GM19468 (cell line): ENCODE data around the gene LTB.

ENCODE experiments used
- ATAC-seq: cut with Tn5 transposase; IDR thresholded peaks from one replicate; pipeline ENCODE4 v1.9.1; 2021; ENCODE audit warnings: mild to moderate bottlenecking, moderate library complexity, moderate number of reproducible peaks; ENCODE audit not compliant: unreplicated experiment; ENCODE audit errors: extremely low read depth

The LTB gene, protein sequence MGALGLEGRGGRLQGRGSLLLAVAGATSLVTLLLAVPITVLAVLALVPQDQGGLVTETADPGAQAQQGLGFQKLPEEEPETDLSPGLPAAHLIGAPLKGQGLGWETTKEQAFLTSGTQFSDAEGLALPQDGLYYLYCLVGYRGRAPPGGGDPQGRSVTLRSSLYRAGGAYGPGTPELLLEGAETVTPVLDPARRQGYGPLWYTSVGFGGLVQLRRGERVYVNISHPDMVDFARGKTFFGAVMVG

GRCh38 chr6:31582230-31582643 is at the start of gene LTB:
LTB (minus strand) TSS chr6:31582424; CDS start chr6:31582417, 7 bp downstream.
- no peak for ATAC-seq

- ATAC-seq: no peak
Measured at GRCh38 chr6:31631681-31632278, 49.6 kb upstream of the LTB start.

- ATAC-seq: no peak
Measured at GRCh38 chr6:31631209-31631608, 49.0 kb upstream of the LTB start.

GRCh38 chr6:31630177-31630934 is 48.1 kb upstream of the LTB start:
- no peak for ATAC-seq

DNA sequence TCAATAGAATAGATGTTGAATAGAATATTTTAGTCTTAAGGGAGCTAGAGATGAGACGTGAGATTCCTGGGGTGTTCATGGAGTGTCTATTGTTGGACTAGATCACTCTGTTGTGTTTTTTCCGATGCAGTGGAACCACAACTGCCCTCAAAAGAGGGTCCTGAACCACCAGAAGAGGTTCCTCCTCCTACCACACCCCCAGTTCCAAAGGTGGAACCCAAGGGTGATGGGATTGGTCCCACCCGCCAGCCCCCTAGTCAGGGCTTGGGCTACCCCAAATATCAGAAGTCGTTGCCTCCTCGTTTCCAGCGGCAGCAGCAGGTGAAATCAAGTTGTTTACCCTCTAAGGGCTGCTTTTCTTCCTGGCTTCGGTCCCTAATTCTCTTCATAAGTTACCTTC is 46.8 kb upstream of the LTB start:
- ATAC-seq: no peak

GRCh38 chr6:31627690-31628287 is 45.6 kb upstream of the LTB start:
- no peak for ATAC-seq

DNA sequence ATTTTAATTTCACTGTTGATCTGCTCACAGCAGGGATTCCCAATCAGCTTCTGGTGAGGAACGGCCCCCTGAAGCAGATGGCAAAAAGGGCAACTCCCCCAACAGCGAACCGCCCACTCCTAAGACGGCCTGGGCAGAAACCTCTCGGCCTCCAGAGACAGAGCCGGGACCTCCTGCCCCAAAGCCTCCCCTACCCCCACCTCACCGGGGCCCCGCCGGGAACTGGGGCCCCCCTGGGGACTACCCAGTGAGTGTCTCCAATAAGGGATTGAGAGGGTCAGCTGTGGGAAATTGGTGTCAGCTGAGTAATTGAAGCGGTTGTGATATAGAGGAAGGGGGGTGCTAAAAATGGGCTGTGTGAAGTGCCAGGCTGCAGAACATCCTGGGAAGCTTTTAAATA is 44.7 kb upstream of the LTB start:
- no peak for ATAC-seq

- ATAC-seq: no peak
Measured at GRCh38 chr6:31624070-31624469, 41.8 kb upstream of the LTB start.

DNA sequence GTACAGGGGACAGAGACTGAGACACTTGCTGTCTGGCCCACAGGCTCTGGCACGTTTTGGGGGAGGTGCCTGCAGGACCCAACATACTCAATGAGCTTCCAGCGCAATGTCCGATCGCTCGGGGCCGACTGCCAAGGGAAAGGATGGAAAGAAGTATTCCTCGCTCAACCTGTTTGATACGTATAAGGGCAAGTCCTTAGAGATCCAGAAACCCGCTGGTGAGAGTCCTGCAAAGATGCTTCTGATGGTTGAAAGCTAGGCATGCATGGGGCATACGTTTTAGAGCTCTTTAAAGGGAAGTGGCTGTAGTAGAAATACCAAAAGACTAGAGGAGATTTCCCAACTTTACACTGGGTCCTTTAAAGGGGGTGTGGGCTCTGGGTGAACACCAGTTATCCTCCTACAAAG is 40.5 kb upstream of the LTB start:
- ATAC-seq: no peak

- ATAC-seq: no peak
Measured at GRCh38 chr6:31621991-31622390, 39.8 kb upstream of the LTB start.

GRCh38 chr6:31621320-31621939 is 39.2 kb upstream of the LTB start:
- ATAC-seq: no peak

- ATAC-seq: no peak
Measured at GRCh38 chr6:31620586-31621319, 38.5 kb upstream of the LTB start, which contains the start of gene PRRC2A. PRRC2A (plus strand) TSS chr6:31620715; CDS start chr6:31622790, 2,075 bp downstream.

DNA sequence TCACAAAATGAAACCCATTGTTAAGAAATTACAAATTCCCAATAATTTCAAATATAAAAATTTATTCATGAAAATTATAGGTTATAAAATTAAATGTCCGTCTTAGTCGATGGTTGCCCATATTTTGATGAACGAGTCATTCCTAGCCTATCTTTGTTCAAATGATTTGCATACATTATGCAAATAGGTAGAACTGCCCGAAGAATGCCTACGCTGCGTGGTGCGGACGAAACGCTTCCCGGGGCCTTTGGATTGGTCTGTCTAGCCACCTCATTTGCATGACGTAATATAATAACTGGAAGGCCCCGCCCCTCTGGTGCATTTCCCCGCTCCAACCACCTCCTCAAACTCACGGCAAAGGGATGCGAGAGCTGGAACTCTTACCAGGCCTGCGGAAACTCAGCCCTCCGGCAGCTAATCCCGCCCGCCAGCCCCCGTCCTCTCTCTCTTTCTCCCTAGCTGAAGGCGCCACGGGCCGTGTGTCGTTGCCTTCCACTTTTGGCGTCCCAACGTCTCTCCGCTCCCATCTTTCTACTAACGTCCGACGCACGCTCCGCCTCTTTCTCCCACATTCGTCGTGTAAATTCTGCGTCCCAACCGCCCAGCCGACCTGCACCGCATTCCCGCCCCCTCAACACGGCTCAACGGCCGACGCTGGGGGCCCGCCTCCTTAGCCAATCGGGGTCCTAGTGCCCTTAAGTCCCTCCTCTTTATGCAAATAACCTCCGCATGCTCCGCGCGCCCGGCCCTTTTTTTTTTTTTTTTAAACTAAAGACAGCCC is 37.8 kb upstream of the LTB start:
- ATAC-seq: peak; percentile 77

DNA sequence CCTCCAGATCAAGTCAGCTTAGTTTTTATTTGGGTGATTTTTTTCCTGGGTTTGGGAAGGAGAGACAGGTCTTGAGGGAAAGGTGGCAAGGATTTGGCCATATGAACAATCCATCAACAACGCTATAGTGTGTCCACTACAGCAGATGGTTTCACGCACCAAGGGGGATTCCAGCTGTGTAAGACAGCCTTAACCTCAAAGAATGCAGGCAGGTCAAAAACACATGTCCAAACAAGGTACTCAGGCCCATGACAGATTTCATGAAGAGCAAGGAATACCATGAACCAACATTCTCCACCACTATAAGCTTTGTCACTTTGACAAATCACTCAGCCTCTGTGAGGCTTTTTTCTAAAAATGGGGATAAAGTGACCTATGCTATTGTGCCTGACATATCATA is 34.8 kb upstream of the LTB start:
- ATAC-seq: no peak

- ATAC-seq: no peak
Measured at GRCh38 chr6:31615748-31616147, 33.5 kb upstream of the LTB start.

- ATAC-seq: no peak
Measured at GRCh38 chr6:31614684-31615578, 32.7 kb upstream of the LTB start, which contains the start of gene AIF1. AIF1 (plus strand) TSS chr6:31615234; CDS start chr6:31615330, 96 bp downstream.

GRCh38 chr6:31614075-31614619 is 31.9 kb upstream of the LTB start:
- no peak for ATAC-seq

GRCh38 chr6:31610968-31611367 is 28.7 kb upstream of the LTB start:
- no peak for ATAC-seq
